H9 (cell line): Measurements from ENCODE around the gene ZFP64. TPM values are rescaled to one million over a fixed set of nuclear protein-coding genes. Genes with fewer than 3 reads are reported as not detected.

Experiments
- DNase-seq: peaks from one replicate; pipeline ENCODE4 v3.0.0-alpha.2; 2017
- H2AFZ ChIP-seq: one replicate; pipeline ENCODE4 v1.6.1; 2013; ENCODE audit warnings: mild to moderate bottlenecking, low read length, control low read depth, moderate library complexity
- H2AK5ac ChIP-seq: 2 replicates; pipeline ENCODE4 v1.6.1; 2013; ENCODE audit warnings: low read length, control low read depth, mixed read lengths; ENCODE audit not compliant: insufficient read length
- H2BK120ac ChIP-seq: one replicate; pipeline ENCODE4 v1.6.1; 2013; ENCODE audit warnings: low read depth, mild to moderate bottlenecking, low read length, control low read depth, inconsistent platforms; ENCODE audit not compliant: poor library complexity, severe bottlenecking
- H2BK12ac ChIP-seq: 2 replicates; pipeline ENCODE4 v1.6.1; 2013; ENCODE audit warnings: low read length, control low read depth, mixed read lengths, low read depth; ENCODE audit not compliant: insufficient read length
- H2BK15ac ChIP-seq: 2 replicates; pipeline ENCODE4 v1.6.1; 2013; ENCODE audit warnings: low read depth, low read length, control low read depth
- H2BK20ac ChIP-seq: one replicate; pipeline ENCODE4 v1.6.1; 2013; ENCODE audit warnings: low read depth, mild to moderate bottlenecking, low read length, control low read depth, inconsistent platforms; ENCODE audit not compliant: poor library complexity, severe bottlenecking
- H2BK5ac ChIP-seq: 2 replicates; pipeline ENCODE4 v1.6.1; 2013; ENCODE audit warnings: low read length, control low read depth, mixed read lengths; ENCODE audit not compliant: insufficient read length
- H3K14ac ChIP-seq: 2 replicates; pipeline ENCODE4 v1.6.1; 2013; ENCODE audit warnings: low read length, control low read depth; ENCODE audit not compliant: insufficient read depth
- H3K18ac ChIP-seq: 2 replicates; pipeline ENCODE4 v1.6.1; 2013; ENCODE audit warnings: low read depth, mild to moderate bottlenecking, mixed read lengths, low read length, control low read depth; ENCODE audit not compliant: insufficient read length
- H3K23ac ChIP-seq: 2 replicates; pipeline ENCODE4 v1.6.1; 2013; ENCODE audit warnings: low read length, control low read depth, mixed read lengths, low read depth; ENCODE audit not compliant: insufficient read length
- H3K23me2 ChIP-seq: 2 replicates; pipeline ENCODE4 v1.6.1; 2013; ENCODE audit warnings: low read depth, mild to moderate bottlenecking, mixed read lengths, low read length, control low read depth; ENCODE audit not compliant: insufficient read length, poor library complexity, severe bottlenecking
- H3K27ac ChIP-seq: 2 replicates; pipeline ENCODE4 v1.5.1; 2013; ENCODE audit warnings: low read length, control low read depth, mixed read lengths, low read depth; ENCODE audit not compliant: insufficient read length
- H3K27me3 ChIP-seq: 2 replicates; pipeline ENCODE4 v1.6.1; 2013; ENCODE audit warnings: low read length, control low read depth, inconsistent platforms; ENCODE audit not compliant: insufficient read depth
- H3K4ac ChIP-seq: 2 replicates; pipeline ENCODE4 v1.6.1; 2013; ENCODE audit warnings: low read depth, mild to moderate bottlenecking, control low read depth, inconsistent platforms, low read length, moderate library complexity
- H3K4me1 ChIP-seq: 2 replicates; pipeline ENCODE4 v1.6.1; 2013; ENCODE audit warnings: low read length, control low read depth, inconsistent platforms; ENCODE audit not compliant: insufficient read depth
- H3K4me2 ChIP-seq: 2 replicates; pipeline ENCODE4 v1.6.1; 2013; ENCODE audit warnings: low read length, control low read depth, mixed read lengths; ENCODE audit not compliant: insufficient read length, insufficient read depth
- H3K56ac ChIP-seq: 2 replicates; pipeline ENCODE4 v1.6.1; 2013; ENCODE audit warnings: low read depth, mild to moderate bottlenecking, mixed read lengths, low read length, control low read depth; ENCODE audit not compliant: insufficient read length
- H3K79me1 ChIP-seq: 2 replicates; pipeline ENCODE4 v1.6.1; 2013; ENCODE audit warnings: low read depth, mild to moderate bottlenecking, moderate library complexity, low read length, control low read depth, inconsistent platforms; ENCODE audit not compliant: insufficient read depth, poor library complexity, severe bottlenecking
- H3K79me2 ChIP-seq: 2 replicates; pipeline ENCODE4 v1.6.1; 2013; ENCODE audit warnings: low read length, control low read depth, inconsistent platforms; ENCODE audit not compliant: insufficient read depth
- H3K9ac ChIP-seq: 2 replicates; pipeline ENCODE4 v1.6.1; 2013; ENCODE audit warnings: low read length, control low read depth, mixed read lengths; ENCODE audit not compliant: insufficient read length; ENCODE audit errors: extremely low read depth
- H3K9me3 ChIP-seq: one replicate; pipeline ENCODE4 v1.6.1; 2013; ENCODE audit warnings: low read depth, low read length, inconsistent platforms; ENCODE audit not compliant: control insufficient read depth
- H3T11ph ChIP-seq: one replicate; pipeline ENCODE4 v1.6.1; 2013; ENCODE audit warnings: mild to moderate bottlenecking, low read length, control low read depth, inconsistent platforms
- H4K20me1 ChIP-seq: one replicate; pipeline ENCODE4 v1.6.1; 2013; ENCODE audit not compliant: control insufficient read depth, insufficient read length, insufficient read depth
- H4K5ac ChIP-seq: 2 replicates; pipeline ENCODE4 v1.6.1; 2013; ENCODE audit warnings: low read depth, mild to moderate bottlenecking, mixed read lengths, low read length, control low read depth; ENCODE audit not compliant: insufficient read length
- H4K8ac ChIP-seq: replicated peaks from 2 replicates; pipeline ENCODE4 v1.6.1; 2013; ENCODE audit warnings: low read length, control low read depth, mixed read lengths, low read depth; ENCODE audit not compliant: insufficient read length
- H4K91ac ChIP-seq: 2 replicates; pipeline ENCODE4 v1.6.1; 2013; ENCODE audit warnings: low read depth, mild to moderate bottlenecking, moderate library complexity, mixed read lengths, low read length, control low read depth; ENCODE audit not compliant: insufficient read length
- H3K27ac Mint-ChIP-seq, 3 experiments: 2 replicates in 2 of 3; 3 replicates in 1 of 3; pipeline ENCODE4 v1.8.0; 2020 to 2021; ENCODE audit warnings: mixed read lengths in 3 of 3, mild to moderate bottlenecking in 1 of 3, moderate library complexity in 1 of 3
- H3K27me3 Mint-ChIP-seq: 2 replicates; pipeline ENCODE4 v1.8.0; 2021; ENCODE audit warnings: low read depth, mild to moderate bottlenecking, moderate library complexity, mixed read lengths
- H3K36me3 Mint-ChIP-seq, 3 experiments: 2 replicates in 2 of 3; 3 replicates in 1 of 3; pipeline ENCODE4 v1.8.0; 2020 to 2021; ENCODE audit warnings: low read depth in 3 of 3, mixed read lengths in 3 of 3; ENCODE audit not compliant: insufficient read depth in 1 of 3
- H3K4me1 Mint-ChIP-seq, 2 experiments: 2 replicates each; pipeline ENCODE4 v1.8.0; 2020; ENCODE audit warnings: mixed read lengths in 2 of 2
- H3K4me3 Mint-ChIP-seq, 2 experiments: 2 replicates in 1 of 2; 3 replicates in 1 of 2; pipeline ENCODE4 v1.8.0; 2020 to 2021; ENCODE audit warnings: mild to moderate bottlenecking in 2 of 2, mixed read lengths in 2 of 2, moderate library complexity in 1 of 2
- H3K9me3 Mint-ChIP-seq, 2 experiments: 2 replicates in 1 of 2; 3 replicates in 1 of 2; pipeline ENCODE4 v1.8.0; 2020; ENCODE audit warnings: mild to moderate bottlenecking in 2 of 2, mixed read lengths in 2 of 2, moderate library complexity in 1 of 2
- CTCF ChIP-seq: fragments of 200-600 bp; sonication (generic); conservative IDR thresholded peaks from 3 replicates; pipeline ENCODE4 v1.8.0; 2021; ENCODE audit warnings: antibody characterized with exemption, mild to moderate bottlenecking
- WGBS: extraction: QIAGEN DNeasy Blood & Tissue Kit; methylation state at CpG from one replicate; pipeline ENCODE4 v1.1.7; 2013; ENCODE audit warnings: missing lambda C conversion rate, low lambda C conversion rate, mixed read lengths; ENCODE audit not compliant: insufficient read length; ENCODE audit errors: extremely low coverage; 5-methylcytosine and 5-hydroxymethylcytosine counted together
- total RNA-seq: library from RNA; stranded (reverse); gene quantifications from 2 replicates; pipeline ENCODE4 v1.2.1, GENCODE V29; 2021

ZFP64 gene
- total RNA-seq, 1 experiment from 2014 or later, result 29.2 TPM

- Histone ChIP-seq H3K79me1 (no peaks in the 10 kb centered on the region), H4K20me1 (no peaks in the 10 kb centered on the region)
- no peaks in the 10 kb centered on the region for H3K4me1 Mint-ChIP-seq
These were observed 40.9 kb downstream of the ZFP64 start for GRCh38 chr20:52150440-52151258.

More at GRCh38 chr20:52150440-52151258, 40.9 kb downstream of the ZFP64 start:
- Histone ChIP-seq H3K79me2 (no peaks in the 10 kb centered on the region), H2BK20ac (no peak overlapping the region), H2AK5ac (no peak overlapping the region), H3K23ac (no peak overlapping the region), H2BK15ac (no peak overlapping the region), H2BK5ac (no peak overlapping the region), H3K4me1 (no peaks in the 10 kb centered on the region), H2BK12ac (no peak overlapping the region), H4K8ac (no peak overlapping the region), H3K27ac (no peak overlapping the region), H3K4me2 (no peak overlapping the region), H3K23me2 (no peaks in the 10 kb centered on the region), H4K5ac (no peak overlapping the region), H2BK120ac (no peak overlapping the region), H3K4ac (no peak overlapping the region), H3K9ac (no peak overlapping the region), H2AFZ (no peak overlapping the region), H4K91ac (no peak overlapping the region), H3K9me3 (no peaks in the 10 kb centered on the region), H3K18ac (no peak overlapping the region), H3T11ph (no peak overlapping the region), H3K56ac (no peak overlapping the region), H3K14ac (no peak overlapping the region), H3K27me3 (no peaks in the 10 kb centered on the region)
- DNase-seq, result no peak
- peak; percentile 87 for TF ChIP-seq CTCF
- H3K36me3 Mint-ChIP-seq, result peaks cover 6 to 32% (median 23%) of the 10 kb centered on the region in 3 experiments; a peak in 5 of 7 replicates
- no peaks in the 10 kb centered on the region for H3K9me3 Mint-ChIP-seq
- no CpG with 5 or more reads among the region's 2 CpGs for WGBS
- no peak overlapping the region for H3K4me3 Mint-ChIP-seq
- H3K27me3 Mint-ChIP-seq, result no peaks in the 10 kb centered on the region
- no peak overlapping the region for H3K27ac Mint-ChIP-seq
